Measurements from ENCODE around the gene PARD3B.

GRCh38 chr2:204591225-204591624 is 46.0 kb downstream of the PARD3B start:
- TF ChIP-seq CTCF (CRISPR knock-in tag; IDR thresholded peaks at IDR 0.05) = no peak
- no peak for TF ChIP-seq TP53 (CRISPR knock-in tag; conservative IDR thresholded peaks at IDR 0.05)
- TF ChIP-seq ZNF205 (CRISPR knock-in tag; IDR thresholded peaks at IDR 0.05) = no peak
- TF ChIP-seq TAF1 (CRISPR knock-in tag; IDR thresholded peaks at IDR 0.05) = no peak
- no peak for TF ChIP-seq CHD2 (IDR thresholded peaks at IDR 0.05; ENCODE audit: low read depth, low read length)
- no peak for TF ChIP-seq SNAPC5 (CRISPR knock-in tag; IDR thresholded peaks at IDR 0.05; ENCODE audit: borderline replicate concordance)
- TF ChIP-seq FOXK2 (IDR thresholded peaks at IDR 0.05) = no peak
- no peak for TF ChIP-seq ARNT (IDR thresholded peaks at IDR 0.05)
- TF ChIP-seq ZNF660 (CRISPR knock-in tag; IDR thresholded peaks at IDR 0.05; ENCODE audit: borderline replicate concordance, low read depth) = no peak
- TF ChIP-seq NBN (conservative IDR thresholded peaks at IDR 0.05) = no peak
- TF ChIP-seq NFE2L1 (CRISPR knock-in tag; IDR thresholded peaks at IDR 0.05; ENCODE audit: borderline replicate concordance) = no peak
- no peak for TF ChIP-seq ZFP36 (IDR thresholded peaks at IDR 0.05; ENCODE audit: borderline replicate concordance, low read depth, low read length, partially characterized antibody)
- TF ChIP-seq ZNF350 (CRISPR knock-in tag; IDR thresholded peaks at IDR 0.05; ENCODE audit: borderline replicate concordance, low read depth) = no peak
- no peak for TF ChIP-seq POLR2A (IDR thresholded peaks at IDR 0.05; ENCODE audit: insufficient read depth in 1 of 2, low read depth in 2 of 2, low read length in 2 of 2)

All from HepG2 (cell line).